H1 (cell line): ENCODE results near the gene OR13C2. TPM values are rescaled to one million over a fixed set of nuclear protein-coding genes. Genes with fewer than 3 reads are reported as not detected.

ENCODE experiments used
- CTCF ChIA-PET: fragments of 300-600 bp; sonication (Branson Sonifier 250); formaldehyde crosslinking; loops from one replicate; lab custom pipeline; 2021; ENCODE audit not compliant: partially characterized antibody; lab: Charles Lee
- POLR2A ChIA-PET: fragments of 300-600 bp; sonication (Branson Sonifier 250); formaldehyde crosslinking; loops from one replicate; lab custom pipeline; 2021; ENCODE audit warnings: inconsistent platforms; ENCODE audit not compliant: partially characterized antibody; lab: Charles Lee
- DNase-seq, 2 experiments: peaks; one replicate each; pipeline versions ENCODE4 v3.0.0 to v3.0.0-alpha.2; 2010 to 2022; ENCODE audit warnings: low spot score in 2 of 2, low read depth in 1 of 2, mixed read lengths in 1 of 2
- FAIRE-seq: peaks from 2 replicates; lab custom pipeline; 2011; peaks lifted over from hg19 to GRCh38; lab: Jason Lieb, UNC
- H2AFZ ChIP-seq: 2 replicates; pipeline ENCODE4 v1.8.1; 2012; ENCODE audit warnings: low read length, inconsistent platforms
- H2AK5ac ChIP-seq: 2 replicates; pipeline ENCODE4 v1.6.1; 2013; ENCODE audit warnings: low read depth, low read length
- H2BK120ac ChIP-seq: replicated peaks from 2 replicates; pipeline ENCODE3; 2013; ENCODE audit warnings: low read depth, low read length, inconsistent platforms
- H2BK12ac ChIP-seq: 2 replicates; pipeline ENCODE4 v1.6.1; 2013; ENCODE audit warnings: low read depth, low read length
- H2BK15ac ChIP-seq: 2 replicates; pipeline ENCODE4 v1.6.1; 2013; ENCODE audit warnings: low read length
- H2BK20ac ChIP-seq: 2 replicates; pipeline ENCODE4 v1.6.1; 2013; ENCODE audit warnings: low read length
- H2BK5ac ChIP-seq: 2 replicates; pipeline ENCODE4 v1.6.1; 2013; ENCODE audit warnings: low read depth, low read length
- H3K14ac ChIP-seq: 2 replicates; pipeline ENCODE4 v1.6.1; 2013; ENCODE audit warnings: inconsistent platforms; ENCODE audit not compliant: insufficient read length
- H3K18ac ChIP-seq: 2 replicates; pipeline ENCODE4 v1.6.1; 2013; ENCODE audit warnings: low read length; ENCODE audit errors: extremely low read depth
- H3K23ac ChIP-seq: 2 replicates; pipeline ENCODE4 v1.6.1; 2013; ENCODE audit warnings: inconsistent platforms; ENCODE audit not compliant: insufficient read length
- H3K23me2 ChIP-seq: 2 replicates; pipeline ENCODE4 v1.6.1; 2013; ENCODE audit warnings: low read depth, low read length
- H3K27ac ChIP-seq: 2 replicates; pipeline ENCODE4 v1.6.1; 2011; ENCODE audit warnings: low read depth, low read length, inconsistent platforms
- H3K27me3 ChIP-seq, 4 experiments: replicated peaks in 1 of 4; 1 replicate in 1 of 4; 2 replicates in 3 of 4; pipeline versions ENCODE4 v1.6.1 to v1.8.1; 2011 to 2013; ENCODE audit warnings: low read length in 3 of 4, mild to moderate bottlenecking in 3 of 4, inconsistent platforms in 2 of 4, mixed read lengths in 2 of 4, moderate library complexity in 1 of 4; ENCODE audit not compliant: control insufficient read depth in 3 of 4, insufficient read depth in 3 of 4; ENCODE audit errors: extremely low read depth in 1 of 4
- H3K36me3 ChIP-seq, 4 experiments: 2 replicates each; pipeline versions ENCODE4 v1.6.1 to v1.8.1; 2011 to 2013; ENCODE audit warnings: mild to moderate bottlenecking in 4 of 4, low read length in 3 of 4, moderate library complexity in 2 of 4, control low read depth in 1 of 4, inconsistent platforms in 1 of 4; ENCODE audit not compliant: insufficient read depth in 4 of 4, control insufficient read depth in 2 of 4
- H3K4ac ChIP-seq: replicated peaks from 2 replicates; pipeline ENCODE3; 2013; ENCODE audit warnings: low read length, low read depth, mixed read lengths, inconsistent platforms; ENCODE audit not compliant: insufficient read length
- H3K4me1 ChIP-seq, 4 experiments: replicated peaks in 1 of 4; 1 replicate in 1 of 4; 2 replicates in 3 of 4; pipeline versions ENCODE4 v1.6.1 to v1.8.1; 2011 to 2013; ENCODE audit warnings: low read length in 3 of 4, inconsistent platforms in 2 of 4, mixed read lengths in 1 of 4; ENCODE audit not compliant: insufficient read depth in 4 of 4, control insufficient read depth in 3 of 4
- H3K4me2 ChIP-seq, 2 experiments: 2 replicates each; pipeline versions ENCODE4 v1.6.1 to v1.8.1; 2011 to 2013; ENCODE audit warnings: low read depth in 2 of 2, low read length in 2 of 2, control low read depth in 1 of 2, inconsistent platforms in 1 of 2, mild to moderate bottlenecking in 1 of 2; ENCODE audit not compliant: insufficient read depth in 1 of 2
- H3K4me3 ChIP-seq, 4 experiments: fragments of 200-600, 300-600 bp in 1 of 4; sonication (generic), shearing (Covaris generic), sonication (Bioruptor Twin) in 1 of 4; 2 replicates each; pipeline versions ENCODE4 v1.5.1 to v1.8.1; 2011 to 2016; ENCODE audit warnings: low read length in 4 of 4, low read depth in 3 of 4, control low read depth in 2 of 4, inconsistent platforms in 2 of 4, mild to moderate bottlenecking in 2 of 4, mixed read lengths in 1 of 4, moderate library complexity in 1 of 4; ENCODE audit not compliant: insufficient read depth in 2 of 4; ENCODE audit errors: extremely low read depth in 1 of 4
- H3K56ac ChIP-seq: replicated peaks from 2 replicates; pipeline ENCODE3; 2013; ENCODE audit warnings: low read depth, mild to moderate bottlenecking, mixed read lengths, low read length, inconsistent platforms; ENCODE audit not compliant: insufficient read length
- H3K79me1 ChIP-seq: 2 replicates; pipeline ENCODE4 v1.6.1; 2013; ENCODE audit warnings: low read depth, low read length, control low read depth
- H3K79me2 ChIP-seq, 2 experiments: 2 replicates each; pipeline versions ENCODE4 v1.6.1 to v1.8.1; 2012 to 2013; ENCODE audit warnings: low read length in 2 of 2, mild to moderate bottlenecking in 2 of 2, inconsistent platforms in 1 of 2; ENCODE audit not compliant: insufficient read depth in 2 of 2, control insufficient read depth in 1 of 2
- H3K9ac ChIP-seq, 4 experiments: replicated peaks in 1 of 4; 1 replicate in 1 of 4; 2 replicates in 3 of 4; pipeline versions ENCODE4 v1.6.1 to v1.8.1; 2011 to 2013; ENCODE audit warnings: low read depth in 3 of 4, low read length in 3 of 4, control low read depth in 2 of 4, mild to moderate bottlenecking in 2 of 4, moderate library complexity in 2 of 4, inconsistent platforms in 1 of 4; ENCODE audit errors: extremely low read depth in 1 of 4
- H3K9me3 ChIP-seq, 2 experiments: 2 replicates each; pipeline versions ENCODE4 v1.6.1 to v1.8.1; 2012 to 2013; ENCODE audit warnings: mild to moderate bottlenecking in 2 of 2, moderate library complexity in 2 of 2, control low read depth in 1 of 2, inconsistent platforms in 1 of 2, low read depth in 1 of 2, low read length in 1 of 2, mixed read lengths in 1 of 2; ENCODE audit not compliant: insufficient read depth in 2 of 2
- H4K20me1 ChIP-seq, 2 experiments: replicated peaks in 1 of 2; 2 replicates each; pipeline versions ENCODE3 to v1.8.1; 2011 to 2013; ENCODE audit warnings: inconsistent platforms in 2 of 2, low read length in 2 of 2, mild to moderate bottlenecking in 1 of 2; ENCODE audit not compliant: insufficient read depth in 2 of 2, control insufficient read depth in 1 of 2
- H4K5ac ChIP-seq: 2 replicates; pipeline ENCODE4 v1.6.1; 2013; ENCODE audit warnings: low read length, low read depth, mixed read lengths, inconsistent platforms; ENCODE audit not compliant: insufficient read length
- H4K8ac ChIP-seq: 2 replicates; pipeline ENCODE4 v1.8.0; 2013; ENCODE audit warnings: mild to moderate bottlenecking, moderate library complexity, low read length, inconsistent platforms; ENCODE audit not compliant: insufficient read depth; ENCODE audit errors: extremely low read depth
- H4K91ac ChIP-seq: replicated peaks from 2 replicates; pipeline ENCODE3; 2013; ENCODE audit warnings: low read length, mixed read lengths, inconsistent platforms; ENCODE audit not compliant: insufficient read length
- EGR1 ChIP-seq: IDR thresholded peaks from 2 replicates; pipeline ENCODE4 v1.6.1; 2011; ENCODE audit warnings: low read depth, low read length, borderline replicate concordance
- HDAC6 ChIP-seq: IDR thresholded peaks from one replicate; pipeline ENCODE4 v1.7.1; 2012; ENCODE audit warnings: low read depth, mild to moderate bottlenecking, inconsistent platforms, low read length, moderate library complexity
- KDM4A ChIP-seq: IDR thresholded peaks from one replicate; pipeline ENCODE4 v1.7.1; 2012; ENCODE audit warnings: low read depth, mild to moderate bottlenecking, moderate library complexity, low read length, inconsistent platforms; ENCODE audit not compliant: severe bottlenecking
- POLR2A ChIP-seq, 2 experiments: IDR thresholded peaks; 1 replicate in 1 of 2; 2 replicates in 1 of 2; pipeline ENCODE4 v1.6.1; 2011; ENCODE audit warnings: low read depth in 2 of 2, low read length in 2 of 2, mild to moderate bottlenecking in 2 of 2; ENCODE audit errors: control extremely low read depth in 1 of 2
- RAD21 ChIP-seq, 2 experiments: IDR thresholded peaks in 1 of 2; conservative IDR thresholded peaks in 1 of 2; 2 replicates each; pipeline ENCODE4 v1.6.1; 2011; ENCODE audit warnings: low read depth in 2 of 2, low read length in 2 of 2, improper control_type of control experiment in 1 of 2, inconsistent platforms in 1 of 2, mild to moderate bottlenecking in 1 of 2, moderate library complexity in 1 of 2
- RBBP5 ChIP-seq: IDR thresholded peaks from 2 replicates; pipeline ENCODE4 v1.7.1; 2012; ENCODE audit warnings: low read depth, mild to moderate bottlenecking, inconsistent platforms, low read length, moderate library complexity, borderline replicate concordance
- RFX5 ChIP-seq: IDR thresholded peaks from 2 replicates; pipeline ENCODE4 v1.6.1; 2011; ENCODE audit warnings: low read depth, low read length, improper control_type of control experiment, borderline replicate concordance
- RNF2 ChIP-seq: fragments of 200-900, 300-1000 bp; sonication (generic); IDR thresholded peaks from 2 replicates; pipeline ENCODE4 v1.7.1; 2016; ENCODE audit warnings: borderline replicate concordance, low read depth, mild to moderate bottlenecking, antibody characterized with exemption, low read length; ENCODE audit not compliant: poor library complexity, severe bottlenecking; ENCODE audit errors: missing control alignments
- SIRT6 ChIP-seq: IDR thresholded peaks from one replicate; pipeline ENCODE4 v1.7.1; 2012; ENCODE audit warnings: low read length, inconsistent platforms
- SP2 ChIP-seq: IDR thresholded peaks from 2 replicates; pipeline ENCODE4 v1.6.1; 2012; ENCODE audit warnings: mild to moderate bottlenecking, low read length, inconsistent platforms
- SUZ12 ChIP-seq: fragments of 200-600 bp; sonication (generic); IDR thresholded peaks from 2 replicates; pipeline ENCODE4 v1.6.1; 2012; ENCODE audit warnings: mild to moderate bottlenecking, inconsistent platforms, low read length, moderate library complexity, mixed read lengths
- TCF12 ChIP-seq: IDR thresholded peaks from 2 replicates; pipeline ENCODE4 v1.6.1; 2011; ENCODE audit warnings: low read depth, mild to moderate bottlenecking, low read length
- TEAD4 ChIP-seq: IDR thresholded peaks from 2 replicates; pipeline ENCODE4 v1.6.1; 2012; ENCODE audit warnings: low read depth, low read length, inconsistent platforms, mixed read lengths
- USF2 ChIP-seq: IDR thresholded peaks from 2 replicates; pipeline ENCODE4 v1.6.1; 2011; ENCODE audit warnings: low read length, improper control_type of control experiment
- WGBS, 2 experiments: shearing (Covaris generic) in 1 of 2; methylation state at CpG; one replicate each; pipeline versions ENCODE4 v1.1.6 to v1.1.7; 2013 to 2015; ENCODE audit warnings: low lambda C conversion rate in 2 of 2, mixed read lengths in 2 of 2, inconsistent platforms in 1 of 2, low coverage in 1 of 2, missing lambda C conversion rate in 1 of 2; ENCODE audit not compliant: insufficient replicate concordance in 2 of 2, insufficient coverage in 1 of 2, insufficient read length in 1 of 2; ENCODE audit errors: extremely low coverage in 1 of 2, missing lambda C conversion rate in 1 of 2; 5-methylcytosine and 5-hydroxymethylcytosine counted together
- polyA plus RNA-seq, 7 experiments: library from polyadenylated mRNA; depleted of rRNA in 3 of 7; stranded (reverse) in 5 of 7; unstranded in 2 of 7; fragments of >200 nt in 5 of 7; fragments of 200-250 nt in 2 of 7; gene quantifications; 1 replicate in 5 of 7; 2 replicates in 1 of 7; 4 replicates in 1 of 7; pipeline versions ENCODE4 v1.2.1 to v1.2.3, GENCODE V29; 2011 to 2013; ENCODE audit warnings: missing spikeins in 2 of 7, mixed read lengths in 2 of 7
- total RNA-seq: library from RNA; stranded (reverse); fragmentation: NEBNext Ultra II Directional; extraction: Animal tissue kit (Norgen Biotek cat#: 25700); gene quantifications from 2 replicates; pipeline ENCODE4 v1.2.1, GENCODE V29; 2021

The OR13C2 gene
- total and polyA plus RNA-seq, 2 of the 8 experiments (the other 6 are each of a cell fraction or from before 2014, with no cell fraction given): not detected

GRCh38 chr9:104611213-104611612 is 5.8 kb upstream of the OR13C2 start:
- H3K27ac ChIP-seq: no peak overlapping the region
- H4K5ac ChIP-seq: no peak overlapping the region
- no peak overlapping the region for H2AFZ ChIP-seq
- H3K4me2 ChIP-seq: no peak overlapping the region
- H3K9ac ChIP-seq: no peak overlapping the region
- H4K20me1 ChIP-seq: no peaks in the 10 kb centered on the region
- no peak overlapping the region for H3K56ac ChIP-seq
- H3K14ac ChIP-seq: no peak overlapping the region
- no peaks in the 10 kb centered on the region for H3K4me1 ChIP-seq
- H3K23ac ChIP-seq: no peak overlapping the region
- POLR2A ChIA-PET: no interaction called here
- TF ChIP-seq SP2 (no peak), RNF2 (no peak), POLR2A (IDR thresholded peaks at IDR 0.05; ENCODE audit: control extremely low read depth in 1 of 2, low read depth in 2 of 2, low read length in 2 of 2) (no peak), RFX5 (no peak), KDM4A (no peak), SIRT6 (no peak), TCF12 (no peak), RBBP5 (no peak), USF2 (no peak), TEAD4 (no peak), HDAC6 (no peak), RAD21 (IDR thresholded peaks at IDR 0.05 in 1 of 2, conservative IDR thresholded peaks at IDR 0.05 in 1 of 2; ENCODE audit: low read depth in 2 of 2, low read length in 2 of 2) (no peak), EGR1 (no peak), SUZ12 (no peak)
- H3K4me3 ChIP-seq: no peak overlapping the region
- H2BK12ac ChIP-seq: no peak overlapping the region
- H3K4ac ChIP-seq: no peak overlapping the region
- no peak overlapping the region for H2BK20ac ChIP-seq
- no peak overlapping the region for H2BK5ac ChIP-seq
- no peak for FAIRE-seq
- H3K18ac ChIP-seq: no peak overlapping the region
- H3K23me2 ChIP-seq: no peaks in the 10 kb centered on the region; the same call in 1 of the 2 replicates
- no peaks in the 10 kb centered on the region for H3K79me2 ChIP-seq
- H3K36me3 ChIP-seq: no peaks in the 10 kb centered on the region
- WGBS, 2 experiments: 89% methylated on average over 2 of the region's 2 CpGs; no CpG with 5 or more reads in 1 of the 2 experiments
- DNase-seq: no peak
- no peaks in the 10 kb centered on the region for H3K9me3 ChIP-seq
- H3K79me1 ChIP-seq: no peaks in the 10 kb centered on the region
- H2BK120ac ChIP-seq: no peak overlapping the region
- CTCF ChIA-PET: no interaction called here
- no peak overlapping the region for H4K8ac ChIP-seq
- no peaks in the 10 kb centered on the region for H3K27me3 ChIP-seq
- no peak overlapping the region for H2BK15ac ChIP-seq
- no peak overlapping the region for H2AK5ac ChIP-seq
- no peak overlapping the region for H4K91ac ChIP-seq
